Raji (cell line): ENCODE data around the gene GOLGA6L2.

ENCODE experiments used
- POLR2A ChIP-seq: IDR thresholded peaks from 2 replicates; pipeline ENCODE4 v1.6.1; 2011; ENCODE audit warnings: low read depth, low read length, control low read depth; ENCODE audit not compliant: insufficient read depth

Gene GOLGA6L2, protein sequence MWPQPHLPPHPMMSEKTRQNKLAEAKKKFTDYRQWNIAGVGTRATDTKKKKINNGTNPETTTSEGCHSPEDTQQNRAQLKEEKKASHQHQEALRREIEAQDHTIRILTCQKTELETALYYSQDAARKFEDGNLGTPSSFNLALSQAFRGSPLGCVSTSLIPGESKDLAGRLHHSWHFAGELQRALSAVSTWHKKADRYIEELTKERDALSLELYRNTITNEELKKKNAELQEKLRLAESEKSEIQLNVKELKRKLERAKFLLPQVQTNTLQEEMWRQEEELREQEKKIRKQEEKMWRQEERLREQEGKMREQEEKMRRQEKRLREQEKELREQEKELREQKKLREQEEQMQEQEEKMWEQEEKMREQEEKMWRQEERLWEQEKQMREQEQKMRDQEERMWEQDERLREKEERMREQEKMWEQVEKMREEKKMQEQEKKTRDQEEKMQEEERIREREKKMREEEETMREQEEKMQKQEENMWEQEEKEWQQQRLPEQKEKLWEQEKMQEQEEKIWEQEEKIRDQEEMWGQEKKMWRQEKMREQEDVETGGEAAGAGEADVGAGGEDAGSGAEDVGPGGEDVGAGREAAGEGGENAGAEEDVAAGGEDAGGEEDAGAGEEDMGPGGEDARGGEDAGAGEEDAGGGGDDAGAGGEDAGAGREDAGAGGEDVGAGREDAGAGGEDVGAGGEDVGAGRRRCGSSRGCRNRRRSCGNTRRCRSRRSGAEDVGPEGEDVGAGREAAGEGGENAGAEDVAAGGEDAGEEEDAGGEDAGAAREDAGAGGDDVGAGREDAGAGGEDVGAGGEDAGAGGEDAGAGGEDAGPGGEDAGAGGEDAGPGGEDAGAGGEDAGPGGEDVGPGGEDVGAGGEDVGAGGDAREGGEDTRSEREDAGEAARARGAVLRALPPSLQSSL

DNA sequence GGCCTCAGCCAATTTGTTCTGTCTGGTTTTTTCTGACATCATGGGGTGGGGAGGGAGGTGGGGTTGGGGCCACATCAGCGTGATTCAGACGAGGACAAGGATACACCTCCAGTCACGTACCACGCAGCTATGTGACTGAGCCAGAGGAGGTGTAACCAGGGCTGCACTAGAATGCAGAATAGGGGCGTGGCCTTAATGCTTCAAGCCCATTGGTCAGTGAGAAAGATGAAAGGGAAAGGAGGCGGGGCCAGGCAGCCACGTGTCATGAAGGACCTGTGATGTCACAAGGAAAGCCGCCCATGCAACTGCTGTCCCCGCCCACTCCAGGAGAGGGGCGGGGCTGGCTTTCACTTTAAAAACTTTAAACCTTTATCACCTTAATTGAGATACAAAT lies at the start of gene GOLGA6L2:
GOLGA6L2 (minus strand) TSS at position 137 of the 394 bp plus-strand sequence; CDS start at position 75, 62 bp downstream.
- TF ChIP-seq POLR2A, result no peak

- TF ChIP-seq POLR2A, result no peak
These were observed 37.8 kb upstream of the GOLGA6L2 start for GRCh38 chr15:23484870-23485269.

- no peak for TF ChIP-seq POLR2A
These were observed 36.8 kb upstream of the GOLGA6L2 start for GRCh38 chr15:23483821-23484299.

DNA sequence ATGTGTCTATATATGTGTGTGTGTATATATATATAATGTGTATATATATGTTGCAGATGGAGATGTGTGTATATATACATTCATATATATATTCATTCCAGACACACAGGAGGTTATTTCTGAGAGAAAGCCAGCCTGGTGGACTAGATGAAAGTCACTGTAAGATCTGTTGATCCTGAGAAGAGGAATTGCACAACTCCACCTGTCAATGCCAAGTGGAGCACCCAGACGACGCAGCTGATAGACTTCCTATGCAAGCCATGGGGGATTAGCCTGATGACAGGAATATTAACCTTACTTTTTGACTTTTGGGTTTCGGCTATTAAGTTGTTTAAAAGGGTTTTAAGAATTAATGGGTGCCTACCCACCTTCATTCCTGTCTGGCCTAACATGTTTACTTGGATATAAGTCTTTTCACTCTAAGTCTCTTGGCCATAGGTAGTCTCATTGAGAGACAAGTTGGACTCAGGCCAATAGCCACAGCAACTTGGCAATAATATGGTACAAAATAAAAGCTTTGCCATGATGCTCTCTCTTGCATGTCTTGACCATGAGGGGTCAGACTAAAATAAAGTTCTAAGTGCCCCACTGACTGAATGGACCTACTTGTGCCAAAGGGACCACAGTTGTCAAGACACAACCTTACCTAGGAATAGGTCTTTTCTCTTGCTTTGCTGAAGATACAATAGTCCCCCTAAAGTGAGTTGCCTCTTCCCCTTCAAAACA lies 35.9 kb upstream of the GOLGA6L2 start:
- TF ChIP-seq POLR2A, result no peak

GRCh38 chr15:23482228-23482627 lies 35.2 kb upstream of the GOLGA6L2 start:
- no peak for TF ChIP-seq POLR2A

DNA sequence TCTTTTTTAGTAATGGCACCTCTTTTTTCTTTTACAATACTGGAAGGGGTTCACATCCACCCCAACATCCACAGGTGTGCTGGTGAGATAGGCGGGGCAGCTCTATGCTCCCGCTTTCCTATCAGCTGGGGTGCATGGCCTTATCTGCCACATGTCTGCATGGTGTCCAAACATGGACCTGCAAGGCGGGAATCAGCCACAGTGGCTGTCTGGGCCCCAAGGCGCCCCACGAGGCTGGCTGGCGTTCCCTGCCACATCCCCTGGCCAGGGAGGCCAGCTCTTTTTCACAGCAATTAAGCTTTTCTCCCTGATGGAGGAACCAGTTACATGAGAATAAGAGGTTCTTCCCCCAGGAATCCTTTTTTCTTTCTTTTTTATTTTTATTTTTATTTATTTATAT lies 30.9 kb upstream of the GOLGA6L2 start:
- TF ChIP-seq POLR2A, result no peak

GRCh38 chr15:23472678-23473077 lies 25.6 kb upstream of the GOLGA6L2 start:
- TF ChIP-seq POLR2A, result no peak

- TF ChIP-seq POLR2A, result no peak
These were observed 25.0 kb upstream of the GOLGA6L2 start for GRCh38 chr15:23472033-23472432.

GRCh38 chr15:23467110-23467600 lies 20.1 kb upstream of the GOLGA6L2 start:
- no peak for TF ChIP-seq POLR2A

DNA sequence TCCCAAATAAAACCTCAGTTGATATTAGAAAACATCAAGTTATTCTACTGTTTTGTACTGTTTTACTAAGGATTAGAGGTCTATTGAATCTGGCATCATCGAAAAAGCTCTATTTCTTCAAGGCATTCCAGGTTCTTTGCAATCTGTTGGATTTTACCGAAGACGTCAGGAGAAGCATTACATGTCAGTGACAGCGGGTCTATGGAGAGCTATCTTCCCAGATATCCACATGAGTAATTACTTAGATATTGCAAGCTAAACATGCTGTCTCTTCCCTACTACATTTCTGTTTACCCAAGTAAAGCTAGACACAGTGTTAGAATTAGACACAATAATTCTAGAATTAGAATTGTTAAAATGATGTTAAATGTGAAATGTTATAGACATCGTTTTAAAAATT lies 10.8 kb upstream of the GOLGA6L2 start:
- no peak for TF ChIP-seq POLR2A

DNA sequence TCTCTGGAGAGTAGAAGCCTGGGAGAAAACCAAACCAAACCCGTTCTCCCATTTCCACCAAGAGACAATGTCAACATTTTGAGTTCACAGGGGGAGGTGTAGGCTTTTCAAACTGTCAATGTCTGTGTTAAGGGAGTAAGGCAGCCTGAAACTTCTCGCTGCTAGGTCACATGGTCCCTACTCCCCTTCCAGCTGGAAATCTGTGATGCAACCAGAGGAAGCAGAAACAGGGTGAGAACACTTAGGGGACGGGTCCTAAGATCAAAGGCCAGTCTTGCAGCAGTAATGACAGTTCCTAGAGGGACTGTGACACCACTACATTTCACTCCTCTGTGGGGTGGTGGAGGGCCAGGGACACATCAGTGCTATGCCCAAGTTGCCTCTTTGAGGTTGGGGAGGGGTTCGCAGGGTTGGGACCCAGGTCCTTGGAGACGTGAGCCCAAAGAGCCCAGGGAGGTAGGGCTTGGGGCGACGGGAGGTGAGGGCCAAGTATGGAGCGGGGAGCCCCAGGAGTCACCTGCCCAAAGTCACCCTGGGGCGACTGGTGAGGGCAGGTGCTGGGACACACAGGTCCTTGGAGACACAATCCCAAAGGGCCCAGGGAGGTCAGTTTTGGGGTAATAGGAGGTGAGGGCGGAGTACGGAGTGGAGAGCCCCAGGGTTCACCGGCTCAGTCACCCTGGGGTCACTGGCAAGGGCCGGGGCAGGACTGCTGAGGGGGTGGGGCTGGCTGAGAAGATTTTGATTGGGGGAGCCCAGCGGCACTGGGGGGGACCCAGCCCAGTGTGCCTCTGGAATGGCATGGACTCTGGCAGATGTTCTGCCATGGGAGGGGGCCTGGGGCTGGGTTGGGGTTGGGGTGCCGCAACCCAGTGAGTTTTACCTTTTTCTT lies 582 bp downstream of the GOLGA6L2 start:
- TF ChIP-seq POLR2A, result no peak

GRCh38 chr15:23444269-23444668 lies 2.8 kb downstream of the GOLGA6L2 start:
- no peak for TF ChIP-seq POLR2A

- no peak for TF ChIP-seq POLR2A
These were observed 5.8 kb downstream of the GOLGA6L2 start for GRCh38 chr15:23441204-23441603.

DNA sequence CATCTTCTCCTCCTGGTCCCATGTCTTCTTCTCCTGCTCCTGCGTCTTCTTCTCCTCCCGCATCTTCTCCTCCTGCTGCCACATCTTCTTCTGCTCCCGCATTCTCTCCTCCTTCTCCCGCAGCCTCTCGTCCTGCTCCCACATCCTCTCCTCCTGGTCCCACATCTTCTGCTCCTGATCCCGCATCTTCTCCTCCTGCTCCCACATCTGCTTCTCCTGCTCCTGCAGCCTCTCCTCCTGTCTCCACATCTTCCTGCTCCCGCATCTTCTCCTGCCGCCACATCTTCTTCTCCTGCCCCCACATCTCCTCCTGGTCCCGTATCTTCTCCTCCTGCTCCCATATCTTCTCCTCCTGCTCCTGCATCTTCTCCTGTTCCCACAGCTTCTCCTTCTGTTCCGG lies 6.4 kb downstream of the GOLGA6L2 start:
- TF ChIP-seq POLR2A, result no peak
